Measurements from ENCODE around the gene PTPRJ. TPM values are rescaled to one million over a fixed set of nuclear protein-coding genes. Genes with fewer than 3 reads are reported as not detected.
A peak's percentile ranks its signal among the peaks of the same experiment; 100 is the strongest.

PTPRJ gene
- total RNA-seq, 1 experiment from 2014 or later = 59.4 TPM

- intact Hi-C loops (cut with micrococcal nuclease; ENCODE audit: unreplicated experiment) = no loop called here
- H3K36me3 Mint-ChIP-seq (ENCODE audit: insufficient read depth, unreplicated experiment) = peaks cover 13% of the 10 kb centered on the region
- TF ChIP-seq CTCF (IDR thresholded peaks at IDR 0.05; ENCODE audit: unreplicated experiment) = no peak
- BruUV-seq (replicated peaks) = no TSS peak
- no peaks in the 10 kb centered on the region for H3K27me3 Mint-ChIP-seq (ENCODE audit: unreplicated experiment)
- CTCF ChIA-PET = interaction anchor here (1.1 to 2.1 kb wide), 5 partner anchors 37 to 110 kb away, joined by 3 to 9 read pairs (median 4); no protein-coding TSS in a partner anchor
- peak overlapping the region; percentile 88 for H3K27ac Mint-ChIP-seq (ENCODE audit: unreplicated experiment)
- no peak for DNase-seq
- no peaks in the 10 kb centered on the region for H3K9me3 Mint-ChIP-seq (ENCODE audit: low read depth, unreplicated experiment)
- peak overlapping the region; percentile 49 for H3K4me3 Mint-ChIP-seq (ENCODE audit: low read depth, unreplicated experiment)
- peaks cover 78% of the 10 kb centered on the region for H3K4me1 Mint-ChIP-seq (ENCODE audit: low read depth, unreplicated experiment)
Observed at GRCh38 chr11:48056325-48057183, 76.2 kb downstream of the PTPRJ start.

GRCh38 chr11:48058064-48058463 lies 77.7 kb downstream of the PTPRJ start:
- no peak for DNase-seq
- intact Hi-C loops (cut with micrococcal nuclease; ENCODE audit: unreplicated experiment) = no loop called here
- CTCF ChIA-PET = interaction anchor here (0.6 to 2.1 kb wide), 3 partner anchors 20 to 39 kb away, joined by 3 to 5 read pairs (median 3); no protein-coding TSS in a partner anchor
- Mint-ChIP-seq H3K36me3 (ENCODE audit: insufficient read depth, unreplicated experiment) (peaks cover 6% of the 10 kb centered on the region), H3K27me3 (ENCODE audit: unreplicated experiment) (no peaks in the 10 kb centered on the region), H3K9me3 (ENCODE audit: low read depth, unreplicated experiment) (no peaks in the 10 kb centered on the region), H3K27ac (ENCODE audit: unreplicated experiment) (peak overlapping the region; percentile 28), H3K4me1 (ENCODE audit: low read depth, unreplicated experiment) (peaks cover 79% of the 10 kb centered on the region), H3K4me3 (ENCODE audit: low read depth, unreplicated experiment) (no peak overlapping the region)
- BruUV-seq (replicated peaks) = no TSS peak
- TF ChIP-seq CTCF (IDR thresholded peaks at IDR 0.05; ENCODE audit: unreplicated experiment) = no peak

GRCh38 chr11:48058788-48059187 lies 78.4 kb downstream of the PTPRJ start:
- Mint-ChIP-seq H3K4me1 (ENCODE audit: low read depth, unreplicated experiment) (peaks cover 86% of the 10 kb centered on the region), H3K4me3 (ENCODE audit: low read depth, unreplicated experiment) (no peak overlapping the region), H3K9me3 (ENCODE audit: low read depth, unreplicated experiment) (no peaks in the 10 kb centered on the region)

GRCh38 chr11:48062649-48063048 lies 82.3 kb downstream of the PTPRJ start:
- no peak for TF ChIP-seq CTCF (IDR thresholded peaks at IDR 0.05; ENCODE audit: unreplicated experiment)
- peaks cover 78% of the 10 kb centered on the region for H3K4me1 Mint-ChIP-seq (ENCODE audit: low read depth, unreplicated experiment)
- no peak overlapping the region for H3K4me3 Mint-ChIP-seq (ENCODE audit: low read depth, unreplicated experiment)
- no peaks in the 10 kb centered on the region for H3K27me3 Mint-ChIP-seq (ENCODE audit: unreplicated experiment)
- intact Hi-C loops (cut with micrococcal nuclease; ENCODE audit: unreplicated experiment) = no loop called here
- CTCF ChIA-PET = interaction anchor here (1.5 kb wide), 1 partner anchor 31 kb away, joined by 6 read pairs; no protein-coding TSS in a partner anchor
- DNase-seq = no peak
- H3K27ac Mint-ChIP-seq (ENCODE audit: unreplicated experiment) = peak overlapping the region; percentile 39
- no TSS peak for BruUV-seq (replicated peaks)
- H3K36me3 Mint-ChIP-seq (ENCODE audit: insufficient read depth, unreplicated experiment) = peaks cover 6% of the 10 kb centered on the region
- no peaks in the 10 kb centered on the region for H3K9me3 Mint-ChIP-seq (ENCODE audit: low read depth, unreplicated experiment)

More at GRCh38 chr11:48058788-48059187, 78.4 kb downstream of the PTPRJ start:
- Mint-ChIP-seq H3K27me3 (ENCODE audit: unreplicated experiment) (no peaks in the 10 kb centered on the region), H3K27ac (ENCODE audit: unreplicated experiment) (peak overlapping the region; percentile 28), H3K36me3 (ENCODE audit: insufficient read depth, unreplicated experiment) (peaks cover 6% of the 10 kb centered on the region)
- no peak for TF ChIP-seq CTCF (IDR thresholded peaks at IDR 0.05; ENCODE audit: unreplicated experiment)
- no TSS peak for BruUV-seq (replicated peaks)
- CTCF ChIA-PET = interaction anchor here (0.6 to 2.1 kb wide), 3 partner anchors 34 to 132 kb away, joined by 5 to 8 read pairs (median 5); no protein-coding TSS in a partner anchor
- intact Hi-C loops (cut with micrococcal nuclease; ENCODE audit: unreplicated experiment) = no loop called here
- DNase-seq = no peak
